HL-60 (cell line): Measurements from ENCODE around the gene ABI2.

Source experiments
- TF ChIP-seq, protein P1 (sequence below): IDR thresholded peaks from one replicate; pipeline ENCODE4 v1.5.1; 2011; ENCODE audit warnings: low read length, control low read depth, inconsistent platforms; ENCODE audit not compliant: insufficient read depth
- TF ChIP-seq, protein P2 (sequence below): IDR thresholded peaks from 2 replicates; pipeline ENCODE4 v1.6.1; 2012; ENCODE audit warnings: low read depth; ENCODE audit not compliant: insufficient replicate concordance

DNA sequence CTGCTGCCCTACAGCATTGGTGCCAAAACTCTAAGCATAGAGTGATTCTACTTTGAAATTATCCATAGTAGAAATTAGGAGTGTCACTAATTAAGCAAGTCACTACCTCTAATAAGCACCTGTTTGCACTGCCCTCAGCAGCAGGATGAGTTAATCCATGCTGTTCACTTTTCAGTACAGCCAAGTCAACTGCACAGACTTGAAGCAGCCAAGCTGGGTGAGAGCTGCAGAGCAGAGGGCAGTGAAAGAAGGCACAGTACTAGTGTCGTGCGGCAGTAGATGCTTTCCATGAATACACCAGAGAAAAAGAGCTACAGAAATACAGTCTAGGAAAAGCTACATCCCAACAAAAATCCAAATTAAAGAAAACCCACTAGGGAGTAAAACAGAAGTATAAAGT, 108.3 kb downstream of the ABI2 start:
- TF ChIP-seq, protein P1, sequence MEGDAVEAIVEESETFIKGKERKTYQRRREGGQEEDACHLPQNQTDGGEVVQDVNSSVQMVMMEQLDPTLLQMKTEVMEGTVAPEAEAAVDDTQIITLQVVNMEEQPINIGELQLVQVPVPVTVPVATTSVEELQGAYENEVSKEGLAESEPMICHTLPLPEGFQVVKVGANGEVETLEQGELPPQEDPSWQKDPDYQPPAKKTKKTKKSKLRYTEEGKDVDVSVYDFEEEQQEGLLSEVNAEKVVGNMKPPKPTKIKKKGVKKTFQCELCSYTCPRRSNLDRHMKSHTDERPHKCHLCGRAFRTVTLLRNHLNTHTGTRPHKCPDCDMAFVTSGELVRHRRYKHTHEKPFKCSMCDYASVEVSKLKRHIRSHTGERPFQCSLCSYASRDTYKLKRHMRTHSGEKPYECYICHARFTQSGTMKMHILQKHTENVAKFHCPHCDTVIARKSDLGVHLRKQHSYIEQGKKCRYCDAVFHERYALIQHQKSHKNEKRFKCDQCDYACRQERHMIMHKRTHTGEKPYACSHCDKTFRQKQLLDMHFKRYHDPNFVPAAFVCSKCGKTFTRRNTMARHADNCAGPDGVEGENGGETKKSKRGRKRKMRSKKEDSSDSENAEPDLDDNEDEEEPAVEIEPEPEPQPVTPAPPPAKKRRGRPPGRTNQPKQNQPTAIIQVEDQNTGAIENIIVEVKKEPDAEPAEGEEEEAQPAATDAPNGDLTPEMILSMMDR = no peak
- TF ChIP-seq, protein P2, sequence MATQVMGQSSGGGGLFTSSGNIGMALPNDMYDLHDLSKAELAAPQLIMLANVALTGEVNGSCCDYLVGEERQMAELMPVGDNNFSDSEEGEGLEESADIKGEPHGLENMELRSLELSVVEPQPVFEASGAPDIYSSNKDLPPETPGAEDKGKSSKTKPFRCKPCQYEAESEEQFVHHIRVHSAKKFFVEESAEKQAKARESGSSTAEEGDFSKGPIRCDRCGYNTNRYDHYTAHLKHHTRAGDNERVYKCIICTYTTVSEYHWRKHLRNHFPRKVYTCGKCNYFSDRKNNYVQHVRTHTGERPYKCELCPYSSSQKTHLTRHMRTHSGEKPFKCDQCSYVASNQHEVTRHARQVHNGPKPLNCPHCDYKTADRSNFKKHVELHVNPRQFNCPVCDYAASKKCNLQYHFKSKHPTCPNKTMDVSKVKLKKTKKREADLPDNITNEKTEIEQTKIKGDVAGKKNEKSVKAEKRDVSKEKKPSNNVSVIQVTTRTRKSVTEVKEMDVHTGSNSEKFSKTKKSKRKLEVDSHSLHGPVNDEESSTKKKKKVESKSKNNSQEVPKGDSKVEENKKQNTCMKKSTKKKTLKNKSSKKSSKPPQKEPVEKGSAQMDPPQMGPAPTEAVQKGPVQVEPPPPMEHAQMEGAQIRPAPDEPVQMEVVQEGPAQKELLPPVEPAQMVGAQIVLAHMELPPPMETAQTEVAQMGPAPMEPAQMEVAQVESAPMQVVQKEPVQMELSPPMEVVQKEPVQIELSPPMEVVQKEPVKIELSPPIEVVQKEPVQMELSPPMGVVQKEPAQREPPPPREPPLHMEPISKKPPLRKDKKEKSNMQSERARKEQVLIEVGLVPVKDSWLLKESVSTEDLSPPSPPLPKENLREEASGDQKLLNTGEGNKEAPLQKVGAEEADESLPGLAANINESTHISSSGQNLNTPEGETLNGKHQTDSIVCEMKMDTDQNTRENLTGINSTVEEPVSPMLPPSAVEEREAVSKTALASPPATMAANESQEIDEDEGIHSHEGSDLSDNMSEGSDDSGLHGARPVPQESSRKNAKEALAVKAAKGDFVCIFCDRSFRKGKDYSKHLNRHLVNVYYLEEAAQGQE = no peak
